Activated naive CD8-positive, alpha-beta T cell treated with anti-CD3 and anti-CD28 coated beads, Interleukin-2, amount 10 ng/mL, durations not matched to agents 7 days and 5 days (primary cell): ENCODE data around the gene FCN1. TPM values are rescaled to one million over a fixed set of nuclear protein-coding genes. Genes with fewer than 3 reads are reported as not detected.

ENCODE experiments used
- ATAC-seq: fragments of 150-1000 bp; cut with Tn5 transposase; one replicate; pipeline ENCODE4 v1.10.0; 2021; ENCODE audit warnings: low read depth, moderate library complexity
- POLR2A ChIA-PET: fragments of 350-600 bp; sonication (Branson Sonifier 250); formaldehyde crosslinking; loops from one replicate; lab custom pipeline; 2021; ENCODE audit warnings: antibody characterized with exemption; lab: Charles Lee
- DNase-seq: peaks from one replicate; pipeline ENCODE4 v3.0.0; 2021
- H3K27ac Mint-ChIP-seq: one replicate; pipeline ENCODE4 v1.8.0; 2022; ENCODE audit warnings: mild to moderate bottlenecking, mixed read lengths
- H3K27me3 Mint-ChIP-seq: one replicate; pipeline ENCODE4 v1.8.0; 2022; ENCODE audit warnings: mild to moderate bottlenecking, moderate library complexity, mixed read lengths
- H3K36me3 Mint-ChIP-seq: one replicate; pipeline ENCODE4 v1.8.0; 2021; ENCODE audit warnings: mild to moderate bottlenecking, mixed read lengths
- H3K4me1 Mint-ChIP-seq: one replicate; pipeline ENCODE4 v1.8.0; 2021; ENCODE audit warnings: mixed read lengths
- H3K4me3 Mint-ChIP-seq: one replicate; pipeline ENCODE4 v1.8.0; 2022; ENCODE audit warnings: mild to moderate bottlenecking, moderate library complexity, mixed read lengths
- H3K9me3 Mint-ChIP-seq: one replicate; pipeline ENCODE4 v1.8.0; 2021; ENCODE audit warnings: mixed read lengths
- total RNA-seq, 2 experiments: library from RNA; stranded (reverse); gene quantifications; one replicate each; pipeline ENCODE4 v1.2.3, GENCODE V29; 2021

The FCN1 gene
- total RNA-seq, 2 experiments from 2014 or later, result 2.3 to 2.6 TPM

DNA sequence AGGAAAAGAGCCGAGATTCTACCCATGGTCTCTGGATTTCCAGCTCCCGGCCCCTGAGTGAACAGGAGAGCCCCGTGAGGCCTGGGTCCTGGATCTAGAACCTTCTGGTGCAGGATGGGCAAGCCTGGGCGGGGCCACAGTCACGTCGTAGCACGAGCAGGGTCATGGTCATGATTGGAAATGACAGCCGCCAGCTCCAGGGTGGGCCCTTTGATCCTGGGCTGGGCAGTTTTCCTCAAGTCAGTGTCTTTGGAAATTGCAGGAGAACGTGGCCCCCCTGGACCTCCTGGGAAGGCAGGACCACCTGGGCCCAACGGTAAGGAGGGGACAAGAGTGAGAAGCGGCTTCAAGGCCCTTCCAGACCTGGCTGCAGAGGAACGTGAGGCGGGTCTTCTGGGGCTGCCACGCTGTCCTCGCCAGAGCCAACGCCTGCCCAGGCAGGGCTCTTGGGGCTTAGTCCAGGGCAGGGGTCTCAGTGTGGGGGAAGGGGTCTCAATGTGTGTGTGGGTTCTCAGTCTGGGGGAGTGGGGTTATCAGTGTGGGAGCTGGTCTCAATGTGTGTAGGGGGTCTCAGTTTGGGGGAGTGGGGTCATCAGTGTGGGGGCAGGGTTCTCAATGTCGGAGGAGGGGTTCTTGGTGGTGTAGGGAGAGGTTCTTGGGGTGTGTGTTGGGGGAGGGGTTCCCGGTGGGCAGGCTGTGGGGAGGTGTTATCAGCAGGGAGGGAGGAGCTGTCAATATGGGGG, 34.5 kb downstream of the FCN1 start:
- no peaks in the 10 kb centered on the region for H3K36me3 Mint-ChIP-seq
- DNase-seq, result no peak
- H3K4me3 Mint-ChIP-seq, result no peak overlapping the region
- ATAC-seq, result no peak
- no peak overlapping the region for H3K27ac Mint-ChIP-seq
- POLR2A ChIA-PET, result no interaction called here
- H3K9me3 Mint-ChIP-seq, result no peaks in the 10 kb centered on the region
- H3K4me1 Mint-ChIP-seq, result no peaks in the 10 kb centered on the region
- no peaks in the 10 kb centered on the region for H3K27me3 Mint-ChIP-seq

DNA sequence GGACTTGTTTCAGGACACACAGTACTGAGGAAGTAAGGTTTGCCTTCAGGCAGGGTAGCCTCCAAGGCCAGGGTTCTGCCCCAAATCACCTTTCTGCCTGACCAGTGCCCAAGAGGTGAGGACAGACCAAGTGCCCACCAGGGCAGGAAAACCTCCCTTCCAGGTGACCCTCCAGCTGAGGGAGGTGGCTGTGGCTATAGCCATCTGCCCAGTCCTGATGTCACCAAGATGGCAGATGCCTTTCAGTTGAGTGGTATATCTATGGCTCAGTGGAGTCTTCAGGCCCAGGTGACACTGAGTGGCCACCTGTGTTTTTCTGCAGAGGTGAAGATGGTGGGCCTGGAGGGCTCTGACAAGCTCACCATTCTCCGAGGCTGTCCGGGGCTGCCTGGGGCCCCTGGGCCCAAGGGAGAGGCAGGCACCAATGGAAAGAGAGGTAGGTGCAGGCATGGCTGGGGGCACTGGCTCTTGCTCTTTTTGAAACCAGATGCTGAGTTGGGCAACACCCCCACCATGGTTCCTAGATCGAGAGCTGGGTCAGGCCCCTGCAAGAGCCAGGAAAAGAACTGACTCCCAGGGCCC, 35.4 kb downstream of the FCN1 start:
- DNase-seq, result no peak
- Mint-ChIP-seq H3K4me3 (no peak overlapping the region), H3K9me3 (no peaks in the 10 kb centered on the region), H3K36me3 (no peaks in the 10 kb centered on the region), H3K27me3 (peaks cover under 1% of the 10 kb centered on the region), H3K4me1 (no peaks in the 10 kb centered on the region), H3K27ac (no peak overlapping the region)
- no peak for ATAC-seq
- POLR2A ChIA-PET, result no interaction called here

GRCh38 chr9:134881313-134881670, 36.4 kb downstream of the FCN1 start:
- Mint-ChIP-seq H3K9me3 (no peaks in the 10 kb centered on the region), H3K36me3 (no peaks in the 10 kb centered on the region), H3K4me1 (no peaks in the 10 kb centered on the region), H3K27me3 (peaks cover 6% of the 10 kb centered on the region), H3K4me3 (no peak overlapping the region), H3K27ac (no peak overlapping the region)
- POLR2A ChIA-PET, result no interaction called here
- no peak for ATAC-seq
- DNase-seq, result no peak

GRCh38 chr9:134880484-134881312, 37.0 kb downstream of the FCN1 start, which contains the start of gene FCN2:
Gene FCN2 (plus strand): TSS chr9:134880810. CDS start chr9:134880822, 12 bp downstream.
- peaks cover 6% of the 10 kb centered on the region for H3K27me3 Mint-ChIP-seq
- H3K36me3 Mint-ChIP-seq, result no peaks in the 10 kb centered on the region
- H3K4me1 Mint-ChIP-seq, result no peaks in the 10 kb centered on the region
- POLR2A ChIA-PET, result no interaction called here
- no peak for ATAC-seq
- no peak for DNase-seq
- H3K9me3 Mint-ChIP-seq, result no peaks in the 10 kb centered on the region
- H3K4me3 Mint-ChIP-seq, result no peak within 1 kb of the TSS
- H3K27ac Mint-ChIP-seq, result no peak within 1 kb of the TSS

DNA sequence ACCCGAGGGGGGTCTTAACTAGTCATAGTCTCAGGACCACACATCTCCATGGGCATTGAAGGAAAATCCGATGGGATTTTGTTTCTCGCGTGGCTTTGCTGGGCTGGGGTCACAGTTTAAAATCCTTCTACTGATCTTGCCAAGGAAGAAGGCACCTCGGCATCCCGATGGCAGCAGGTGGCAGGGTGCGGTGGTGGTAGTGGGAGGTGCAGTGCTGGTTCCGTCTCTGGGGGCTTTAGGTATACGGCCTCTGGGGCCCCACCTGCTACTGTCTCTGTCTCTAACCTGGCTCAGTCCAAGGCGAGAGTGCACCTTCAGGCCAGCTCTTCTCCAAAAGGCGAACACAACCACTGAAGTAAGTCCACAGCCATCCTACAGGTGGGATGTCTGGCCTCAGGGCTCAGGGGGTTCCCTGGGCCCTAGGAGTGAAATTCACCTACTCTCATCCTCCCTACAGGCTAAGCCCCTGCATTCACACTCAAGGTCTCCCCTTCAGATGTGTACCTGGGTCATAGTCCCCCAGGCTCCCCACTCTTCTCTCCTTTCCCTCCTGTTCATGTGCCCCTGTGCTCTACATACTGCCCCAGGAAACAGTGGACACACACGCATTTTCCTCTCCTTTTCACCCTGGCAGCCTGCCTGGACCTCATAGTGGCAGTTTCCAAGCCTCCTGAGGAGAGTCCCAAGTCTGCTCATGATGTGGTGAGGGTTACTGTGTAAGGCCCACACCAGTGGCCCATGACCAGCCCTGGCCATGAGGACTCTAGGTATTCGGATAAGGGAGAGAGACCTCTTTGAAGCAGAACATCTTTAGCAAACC, 37.8 kb downstream of the FCN1 start:
- H3K9me3 Mint-ChIP-seq, result no peaks in the 10 kb centered on the region
- no peaks in the 10 kb centered on the region for H3K4me1 Mint-ChIP-seq
- peaks cover 8% of the 10 kb centered on the region for H3K27me3 Mint-ChIP-seq
- no peak overlapping the region for H3K27ac Mint-ChIP-seq
- H3K36me3 Mint-ChIP-seq, result no peaks in the 10 kb centered on the region
- POLR2A ChIA-PET, result no interaction called here
- no peak for DNase-seq
- no peak for ATAC-seq
- H3K4me3 Mint-ChIP-seq, result no peak overlapping the region

- H3K27ac Mint-ChIP-seq, result no peak overlapping the region
- DNase-seq, result no peak
- POLR2A ChIA-PET, result no interaction called here
- H3K27me3 Mint-ChIP-seq, result peaks cover 14% of the 10 kb centered on the region
- no peaks in the 10 kb centered on the region for H3K36me3 Mint-ChIP-seq
- no peaks in the 10 kb centered on the region for H3K4me1 Mint-ChIP-seq
- H3K9me3 Mint-ChIP-seq, result no peaks in the 10 kb centered on the region
- ATAC-seq, result no peak
- no peak overlapping the region for H3K4me3 Mint-ChIP-seq
These were observed 40.2 kb downstream of the FCN1 start for GRCh38 chr9:134877541-134877940.

GRCh38 chr9:134875371-134875770, 42.3 kb downstream of the FCN1 start:
- H3K4me3 Mint-ChIP-seq, result no peak overlapping the region
- DNase-seq (no peak), ATAC-seq (no peak)
- no peaks in the 10 kb centered on the region for H3K4me1 Mint-ChIP-seq
- POLR2A ChIA-PET, result no interaction called here
- no peak overlapping the region for H3K27ac Mint-ChIP-seq
- peaks cover 14% of the 10 kb centered on the region for H3K27me3 Mint-ChIP-seq
- no peaks in the 10 kb centered on the region for H3K36me3 Mint-ChIP-seq
- no peaks in the 10 kb centered on the region for H3K9me3 Mint-ChIP-seq

DNA sequence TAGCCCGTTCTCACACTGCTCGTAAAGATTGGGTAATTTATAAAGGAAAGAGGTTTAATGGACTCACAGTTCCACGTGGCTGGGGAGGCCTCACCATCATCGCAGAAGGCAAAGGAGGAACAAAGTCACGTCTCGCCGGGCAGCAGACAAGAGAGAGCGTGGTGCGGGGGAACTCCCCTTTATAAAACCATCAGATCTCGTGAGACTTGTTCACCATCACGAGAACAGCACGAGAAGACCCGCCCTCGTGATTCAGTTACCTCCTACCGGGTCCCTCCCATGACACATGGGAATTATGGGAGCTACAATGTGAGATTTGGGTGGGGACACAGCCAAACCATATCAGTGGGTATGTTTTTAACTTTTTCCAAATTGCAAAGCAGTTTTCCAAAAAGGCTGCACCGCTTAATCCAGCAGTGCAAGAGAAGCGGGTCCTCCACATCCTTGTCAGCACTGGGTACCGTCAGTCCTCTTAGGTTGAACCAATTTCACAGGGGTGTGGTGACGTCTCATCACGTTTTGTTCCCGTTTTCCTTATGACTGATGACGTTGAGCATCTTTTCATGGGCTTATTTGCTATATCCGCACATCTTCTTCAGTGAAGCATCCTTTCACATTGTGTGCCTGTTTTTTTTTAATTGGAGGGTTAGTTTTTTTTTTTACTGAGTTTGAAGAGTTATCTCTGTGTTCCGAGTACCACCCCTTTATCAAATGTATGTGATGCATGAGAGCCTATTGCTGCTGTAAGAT, 45.1 kb downstream of the FCN1 start:
- Mint-ChIP-seq H3K9me3 (no peaks in the 10 kb centered on the region), H3K36me3 (no peaks in the 10 kb centered on the region), H3K4me3 (no peak overlapping the region), H3K4me1 (no peaks in the 10 kb centered on the region), H3K27ac (no peak overlapping the region), H3K27me3 (peaks cover 14% of the 10 kb centered on the region)
- ATAC-seq, result no peak
- DNase-seq, result no peak
- POLR2A ChIA-PET, result no interaction called here

- H3K27ac Mint-ChIP-seq, result no peak overlapping the region
- no peaks in the 10 kb centered on the region for H3K4me1 Mint-ChIP-seq
- H3K9me3 Mint-ChIP-seq, result no peaks in the 10 kb centered on the region
- DNase-seq, result no peak
- H3K4me3 Mint-ChIP-seq, result no peak overlapping the region
- POLR2A ChIA-PET, result no interaction called here
- no peaks in the 10 kb centered on the region for H3K36me3 Mint-ChIP-seq
- H3K27me3 Mint-ChIP-seq, result peaks cover 9% of the 10 kb centered on the region
- no peak for ATAC-seq
These were observed 45.9 kb downstream of the FCN1 start for GRCh38 chr9:134871697-134872340.

- POLR2A ChIA-PET, result no interaction called here
- Mint-ChIP-seq H3K4me3 (no peak overlapping the region), H3K27ac (no peak overlapping the region), H3K9me3 (no peaks in the 10 kb centered on the region), H3K4me1 (no peaks in the 10 kb centered on the region), H3K36me3 (no peaks in the 10 kb centered on the region), H3K27me3 (peaks cover 8% of the 10 kb centered on the region)
- ATAC-seq (no peak), DNase-seq (no peak)
These were observed 46.7 kb downstream of the FCN1 start for GRCh38 chr9:134870746-134871662.

DNA sequence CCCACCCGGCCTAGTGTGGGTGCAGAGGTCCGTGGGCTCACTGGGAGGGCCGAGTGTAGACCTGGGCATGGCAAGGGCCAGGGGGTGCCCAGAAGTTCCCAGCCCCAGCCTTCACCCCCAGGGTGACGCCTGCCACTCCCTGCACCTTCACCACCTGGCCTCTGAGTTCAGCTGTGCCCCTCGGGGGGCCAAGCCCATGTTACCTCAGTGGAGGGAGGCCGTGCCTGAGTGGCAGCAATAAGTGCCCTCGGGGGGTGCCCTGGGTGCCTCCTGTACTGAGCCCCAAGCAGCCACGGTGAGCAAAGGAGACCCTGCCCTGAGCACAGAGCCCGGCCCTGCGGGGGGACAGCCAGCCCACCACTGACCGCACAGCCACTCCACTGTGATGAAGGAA, 47.4 kb downstream of the FCN1 start:
- H3K27me3 Mint-ChIP-seq, result peaks cover 8% of the 10 kb centered on the region
- ATAC-seq (no peak), DNase-seq (no peak)
- H3K36me3 Mint-ChIP-seq, result no peaks in the 10 kb centered on the region
- no peaks in the 10 kb centered on the region for H3K4me1 Mint-ChIP-seq
- POLR2A ChIA-PET, result no interaction called here
- H3K27ac Mint-ChIP-seq, result no peak overlapping the region
- no peaks in the 10 kb centered on the region for H3K9me3 Mint-ChIP-seq
- no peak overlapping the region for H3K4me3 Mint-ChIP-seq
